Kidney capillary endothelial cell (primary cell): Measurements from ENCODE around the gene RETSAT.

Source experiments
- DNase-seq: peaks from one replicate; pipeline ENCODE4 v3.0.0-alpha.2; 2018; ENCODE audit warnings: low spot score

Gene RETSAT

DNA sequence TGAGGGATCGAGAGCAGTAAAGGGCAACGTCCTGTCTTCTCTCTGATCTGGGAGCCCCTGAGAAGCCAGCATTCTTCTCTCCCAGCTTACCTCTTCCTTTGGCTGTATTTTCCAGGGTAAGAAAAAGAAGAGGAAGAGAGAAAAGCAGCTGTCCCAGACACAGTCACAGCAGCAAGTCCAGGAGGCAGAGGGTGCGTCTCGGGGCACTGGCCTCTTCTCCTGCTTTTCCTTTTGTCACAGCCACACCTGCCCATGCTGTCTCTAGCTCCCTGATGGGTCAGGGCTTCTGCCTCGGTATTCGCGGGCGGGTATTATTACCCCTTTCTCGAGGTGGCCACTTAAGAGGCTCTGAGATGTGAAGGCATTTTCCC is 46.8 kb downstream of the RETSAT start:
- DNase-seq: no peak

- DNase-seq: no peak
These were observed 50.4 kb downstream of the RETSAT start for GRCh38 chr2:85303780-85304531.

GRCh38 chr2:85302121-85302520 is 52.2 kb downstream of the RETSAT start:
- no peak for DNase-seq
